Breast epithelium (tissue), 4 donors: ENCODE measurements around the gene VSIG8. TPM values are rescaled to one million over a fixed set of nuclear protein-coding genes. Genes with fewer than 3 reads are reported as not detected.
"Not testable (repeated sequence)": the region's sequence is repeated elsewhere in the genome, so short reads cannot be mapped to it uniquely, and the experiment has no call there.

Experiments used
- DNase-seq, 2 donors: peaks; one replicate each; pipeline ENCODE4 v3.0.0-alpha.2; 2019; ENCODE audit warnings: low spot score in 2 of 2
- H3K27ac ChIP-seq, 2 donors: fragments of 200-600 bp; sonication (generic) in 1 of 2; one replicate each; pipeline ENCODE4 v1.5.1; 2016 to 2019; ENCODE audit warnings: mild to moderate bottlenecking in 1 of 2
- H3K27me3 ChIP-seq, 2 donors: fragments of 200-600 bp; sonication (generic) in 1 of 2; one replicate each; pipeline versions ENCODE4 v1.5.1 to v1.6.0; 2017 to 2019; ENCODE audit warnings: control low read depth in 1 of 2, mild to moderate bottlenecking in 1 of 2
- H3K36me3 ChIP-seq: fragments of 200-600 bp; one replicate; pipeline ENCODE4 v1.5.1; 2019
- H3K4me1 ChIP-seq, 2 donors: fragments of 200-600 bp; sonication (generic); one replicate each; pipeline ENCODE4 v1.5.1; 2016 to 2019; ENCODE audit warnings: control low read depth in 1 of 2
- H3K4me3 ChIP-seq, 3 donors: fragments of 200-600 bp; sonication (generic); 1 replicate in 2 of 3; 2 replicates in 1 of 3; pipeline ENCODE4 v1.5.1; 2016 to 2019; ENCODE audit warnings: mild to moderate bottlenecking in 3 of 3, moderate library complexity in 2 of 3
- H3K9me3 ChIP-seq, 2 donors: fragments of 200-600 bp; sonication (generic) in 1 of 2; one replicate each; pipeline ENCODE4 v1.5.1; 2016 to 2019; ENCODE audit warnings: control low read depth in 1 of 2
- POLR2A ChIP-seq: fragments of 450-650 bp; IDR thresholded peaks from one replicate; pipeline ENCODE4 v1.6.1; 2016; ENCODE audit warnings: antibody characterized with exemption, mild to moderate bottlenecking, moderate library complexity
- POLR2AphosphoS5 ChIP-seq, 3 donors: sonication (generic); formaldehyde crosslinking; IDR thresholded peaks; one replicate each; pipeline ENCODE4 v1.6.1; 2017; ENCODE audit warnings: antibody characterized with exemption in 3 of 3
- intact Hi-C: fragments of 100-400 bp; cut with DNase I; formaldehyde crosslinking; loops from one replicate; pipeline ENCODE4 v1.15.1; 2023; ENCODE audit warnings: low total_unique reads
- total RNA-seq, 3 donors: library from RNA; depleted of rRNA; stranded (reverse); fragments of >200 nt; gene quantifications; one replicate each; pipeline ENCODE4 v1.1.0, GENCODE V29; 2016
- TF ChIP-seq, protein P1 (sequence below), 3 donors: fragments of 450-650 bp; IDR thresholded peaks; one replicate each; pipeline ENCODE4 v1.5.1; 2016 to 2017; ENCODE audit warnings: antibody characterized with exemption in 3 of 3, mild to moderate bottlenecking in 3 of 3, moderate library complexity in 3 of 3

The VSIG8 gene
- total RNA-seq, 3 donors from 2014 or later, result 0.15 to 0.16 TPM; not detected in 1

DNA sequence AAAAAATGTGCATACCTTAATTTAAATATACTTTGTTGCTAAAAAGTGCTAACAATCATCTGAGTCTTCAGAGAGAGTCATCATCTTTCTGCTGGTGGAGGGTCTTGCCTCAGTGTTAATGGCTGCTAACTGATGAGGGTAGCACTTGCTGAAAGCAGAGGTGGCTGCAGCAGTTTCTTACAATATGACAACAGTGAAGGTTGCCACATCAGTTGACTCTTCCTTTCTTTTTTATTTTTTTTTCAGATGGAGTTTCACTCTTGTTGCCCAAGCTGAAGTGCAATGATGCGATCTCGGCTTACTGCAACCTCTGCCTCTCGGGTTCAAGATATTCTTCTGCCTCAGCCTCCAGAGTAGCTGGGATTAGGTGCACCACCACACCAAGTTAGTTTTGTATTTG lies 40.1 kb upstream of the VSIG8 start:
- TF ChIP-seq, protein P1, sequence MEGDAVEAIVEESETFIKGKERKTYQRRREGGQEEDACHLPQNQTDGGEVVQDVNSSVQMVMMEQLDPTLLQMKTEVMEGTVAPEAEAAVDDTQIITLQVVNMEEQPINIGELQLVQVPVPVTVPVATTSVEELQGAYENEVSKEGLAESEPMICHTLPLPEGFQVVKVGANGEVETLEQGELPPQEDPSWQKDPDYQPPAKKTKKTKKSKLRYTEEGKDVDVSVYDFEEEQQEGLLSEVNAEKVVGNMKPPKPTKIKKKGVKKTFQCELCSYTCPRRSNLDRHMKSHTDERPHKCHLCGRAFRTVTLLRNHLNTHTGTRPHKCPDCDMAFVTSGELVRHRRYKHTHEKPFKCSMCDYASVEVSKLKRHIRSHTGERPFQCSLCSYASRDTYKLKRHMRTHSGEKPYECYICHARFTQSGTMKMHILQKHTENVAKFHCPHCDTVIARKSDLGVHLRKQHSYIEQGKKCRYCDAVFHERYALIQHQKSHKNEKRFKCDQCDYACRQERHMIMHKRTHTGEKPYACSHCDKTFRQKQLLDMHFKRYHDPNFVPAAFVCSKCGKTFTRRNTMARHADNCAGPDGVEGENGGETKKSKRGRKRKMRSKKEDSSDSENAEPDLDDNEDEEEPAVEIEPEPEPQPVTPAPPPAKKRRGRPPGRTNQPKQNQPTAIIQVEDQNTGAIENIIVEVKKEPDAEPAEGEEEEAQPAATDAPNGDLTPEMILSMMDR (IDR thresholded peaks at IDR 0.05), result no peak
- no peak for TF ChIP-seq POLR2A
- TF ChIP-seq POLR2AphosphoS5 (IDR thresholded peaks at IDR 0.05), result no peak
- H3K9me3 ChIP-seq, result no peaks in the 10 kb centered on the region
- intact Hi-C loops, result no loop called here
- DNase-seq, result no peak
- no peaks in the 10 kb centered on the region for H3K36me3 ChIP-seq
- no peaks in the 10 kb centered on the region for H3K27me3 ChIP-seq
- no peak overlapping the region for H3K4me3 ChIP-seq
- H3K4me1 ChIP-seq, result no peaks in the 10 kb centered on the region
- H3K27ac ChIP-seq, result no peak overlapping the region

DNA sequence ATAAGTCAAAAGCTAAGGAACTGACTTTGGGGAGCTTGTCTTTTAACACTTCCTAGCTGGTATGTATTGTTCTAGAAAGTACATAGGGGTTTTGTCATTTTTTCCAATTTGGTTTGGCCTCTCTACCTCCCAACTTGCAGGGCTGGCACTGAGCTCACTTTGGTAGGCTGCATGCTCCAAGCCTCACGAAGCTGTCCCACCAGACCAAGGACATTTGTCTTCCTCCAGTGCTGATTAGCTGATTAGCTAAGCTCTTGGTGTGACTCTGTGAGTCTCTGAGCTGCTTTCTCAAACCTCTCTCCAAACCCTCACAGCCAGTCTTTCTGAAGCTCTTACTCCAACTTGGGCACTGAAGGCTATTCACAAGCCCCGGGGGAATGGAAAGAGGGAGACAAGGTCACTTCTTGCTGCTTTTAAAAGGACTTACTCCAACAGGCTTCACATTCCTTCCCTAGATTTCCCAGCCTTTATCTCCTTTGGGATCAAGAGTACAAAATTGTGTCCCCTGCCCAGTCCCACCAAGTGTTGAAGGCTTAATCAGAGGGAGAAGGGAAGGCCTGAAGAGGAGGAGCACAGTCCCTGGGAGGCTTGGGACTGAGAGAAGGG lies 38.4 kb upstream of the VSIG8 start:
- Histone ChIP-seq H3K36me3 (no peaks in the 10 kb centered on the region), H3K4me1 (no peaks in the 10 kb centered on the region), H3K4me3 (no peak overlapping the region), H3K27ac (peak overlapping the region; percentile 89 to 92), H3K9me3 (no peaks in the 10 kb centered on the region), H3K27me3 (no peaks in the 10 kb centered on the region)
- DNase-seq, result no peak
- TF ChIP-seq POLR2AphosphoS5 (IDR thresholded peaks at IDR 0.05), result no peak
- TF ChIP-seq, protein P1 (IDR thresholded peaks at IDR 0.05), result no peak
- TF ChIP-seq POLR2A, result no peak
- intact Hi-C loops, result no loop called here

DNA sequence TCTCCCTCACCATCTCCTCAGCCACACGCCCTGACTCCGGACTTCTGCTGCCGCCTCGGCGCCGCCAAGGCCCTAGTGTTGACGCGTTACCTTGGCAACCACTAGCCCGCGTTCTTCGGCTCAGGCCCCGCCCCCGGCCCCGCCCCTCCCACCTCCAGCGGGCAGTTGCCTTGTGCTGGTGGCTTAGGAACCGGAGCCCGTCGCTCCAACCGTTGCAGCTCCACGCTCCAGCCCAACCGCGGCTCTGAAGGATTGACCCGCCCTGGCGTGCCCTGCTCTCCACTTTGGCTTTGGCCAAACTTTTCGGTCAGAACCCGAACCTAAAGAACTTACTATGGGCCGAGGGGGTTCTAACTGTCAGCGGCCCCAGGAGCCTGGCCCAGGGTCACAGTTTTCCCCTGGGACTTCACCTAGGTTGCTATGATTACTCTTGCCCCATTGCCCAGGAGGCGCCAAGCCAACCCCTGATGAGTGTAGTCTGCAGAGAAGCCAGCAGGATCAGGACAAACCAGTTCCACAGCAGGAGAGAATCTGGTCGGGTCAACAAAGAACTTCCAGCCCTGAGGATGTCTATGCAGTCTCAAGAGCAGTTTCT lies 37.7 kb upstream of the VSIG8 start, which contains the start of gene CFAP45:
TSS of gene CFAP45 (minus strand) at position 80 of the 595 bp plus-strand sequence. CDS start at position 13, 67 bp downstream.
- peak; percentile 84 to 91 for DNase-seq
- TF ChIP-seq POLR2AphosphoS5 (IDR thresholded peaks at IDR 0.05), result peak in 2 of 3 donors; percentile 13 to 57
- TF ChIP-seq, protein P1 (IDR thresholded peaks at IDR 0.05), result no peak
- no peaks in the 10 kb centered on the region for H3K9me3 ChIP-seq
- H3K27me3 ChIP-seq, result no peaks in the 10 kb centered on the region
- intact Hi-C loops, result no loop called here
- peak within 1 kb of the TSS; percentile 89 to 92 for H3K27ac ChIP-seq
- no peaks in the 10 kb centered on the region for H3K4me1 ChIP-seq
- H3K36me3 ChIP-seq, result no peaks in the 10 kb centered on the region
- H3K4me3 ChIP-seq, result peak within 1 kb of the TSS in 1 of 3 donors; percentile 41

DNA sequence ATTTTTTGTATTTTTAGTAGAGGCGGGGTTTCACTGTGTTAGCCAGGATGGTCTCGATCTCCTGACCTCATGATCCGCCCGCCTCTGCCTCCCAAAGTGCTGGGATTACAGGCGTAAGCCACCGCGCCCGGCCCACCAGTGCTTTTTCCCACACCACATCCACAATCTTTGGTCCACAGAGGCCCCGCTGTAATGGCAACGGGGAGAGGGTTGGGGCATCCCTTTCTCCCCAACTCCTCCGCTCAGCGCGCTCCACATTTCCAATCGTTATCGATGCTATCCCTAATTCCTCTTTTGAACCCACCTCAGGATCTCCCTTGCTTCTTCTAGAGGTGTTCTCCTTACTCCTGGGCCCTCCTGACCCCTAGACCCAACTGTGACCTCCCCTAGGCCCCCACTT lies 37.2 kb upstream of the VSIG8 start:
- H3K36me3 ChIP-seq, DNase-seq, H3K9me3 ChIP-seq, H3K4me3 ChIP-seq, H3K27me3 ChIP-seq, intact Hi-C loops, H3K4me1 ChIP-seq: not testable (repeated sequence)
- peak overlapping the region; percentile 89 to 92 for H3K27ac ChIP-seq

DNA sequence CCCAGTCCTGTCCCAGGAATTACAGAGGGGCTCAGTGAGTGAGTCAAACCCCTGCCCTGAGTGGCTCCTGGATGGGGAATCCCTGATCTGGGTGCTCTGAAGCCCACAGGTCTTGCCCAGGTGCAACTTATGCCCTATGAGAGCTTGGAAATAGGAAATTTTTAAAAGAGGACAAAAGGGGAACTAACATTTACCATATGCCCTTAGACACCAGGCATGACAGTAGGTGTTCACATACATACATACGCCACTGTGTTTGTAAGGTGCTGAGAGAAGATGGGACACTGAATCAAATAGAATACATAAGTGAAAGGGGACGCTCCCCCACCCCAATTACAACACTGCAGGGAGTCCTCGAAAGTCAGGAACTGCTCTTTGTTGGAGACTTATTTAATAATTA lies 36.1 kb upstream of the VSIG8 start:
- Histone ChIP-seq H3K4me3 (no peak overlapping the region), H3K27me3 (no peaks in the 10 kb centered on the region), H3K27ac (peak overlapping the region in 1 of 2 donors; percentile 14), H3K36me3 (no peaks in the 10 kb centered on the region), H3K9me3 (no peaks in the 10 kb centered on the region), H3K4me1 (no peaks in the 10 kb centered on the region)
- TF ChIP-seq POLR2AphosphoS5 (IDR thresholded peaks at IDR 0.05) (no peak), POLR2A (no peak)
- TF ChIP-seq, protein P1 (IDR thresholded peaks at IDR 0.05), result no peak
- intact Hi-C loops, result no loop called here
- DNase-seq, result no peak
